NCI-H748 treated with DMSO at 0.1 percent for 48 hours (cell line): ENCODE results near the gene LEMD3.
"Not testable (repeated sequence)": the region's sequence is repeated elsewhere in the genome, so short reads cannot be mapped to it uniquely, and the experiment has no call there.

Experiments
- DNase-seq: peaks from one replicate; lab custom pipeline; 2025; lab: John Stamatoyannopoulos, UW

The LEMD3 gene

DNA sequence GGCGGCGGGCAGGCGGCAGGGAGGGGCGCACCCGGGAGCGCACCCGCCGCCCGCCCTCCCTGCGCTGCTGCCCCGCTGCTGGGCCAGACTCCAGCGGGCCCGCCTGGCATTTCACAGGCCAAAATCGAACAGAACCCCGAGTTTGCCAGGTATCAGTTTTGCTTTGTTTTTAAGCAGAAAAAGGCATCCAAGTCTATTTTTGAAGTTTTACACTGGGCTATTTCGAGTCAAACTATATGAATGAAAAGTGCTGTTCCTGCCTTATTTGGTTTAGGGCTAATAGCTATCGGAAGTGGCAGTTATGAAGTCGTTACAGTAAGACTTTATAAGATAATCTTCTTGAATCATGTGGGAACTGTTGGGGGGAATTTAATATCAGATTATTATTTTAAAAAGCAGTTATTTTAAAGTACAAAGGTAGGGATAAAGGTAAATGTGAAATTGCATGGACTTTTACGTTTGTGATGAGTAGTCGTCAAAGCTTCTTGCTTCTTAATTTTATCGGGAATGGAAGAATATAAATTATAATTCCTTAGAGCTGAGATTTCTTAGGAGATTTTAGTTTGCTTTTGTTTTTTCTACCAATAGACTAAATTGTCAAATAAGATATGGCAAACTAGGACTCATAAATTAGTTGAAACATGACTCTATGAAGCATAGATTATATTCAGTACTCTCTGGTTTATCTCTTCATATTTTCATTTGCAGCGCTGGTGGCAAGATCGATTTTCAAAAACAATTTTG is 110.2 kb downstream of the LEMD3 start:
- no peak for DNase-seq

DNA sequence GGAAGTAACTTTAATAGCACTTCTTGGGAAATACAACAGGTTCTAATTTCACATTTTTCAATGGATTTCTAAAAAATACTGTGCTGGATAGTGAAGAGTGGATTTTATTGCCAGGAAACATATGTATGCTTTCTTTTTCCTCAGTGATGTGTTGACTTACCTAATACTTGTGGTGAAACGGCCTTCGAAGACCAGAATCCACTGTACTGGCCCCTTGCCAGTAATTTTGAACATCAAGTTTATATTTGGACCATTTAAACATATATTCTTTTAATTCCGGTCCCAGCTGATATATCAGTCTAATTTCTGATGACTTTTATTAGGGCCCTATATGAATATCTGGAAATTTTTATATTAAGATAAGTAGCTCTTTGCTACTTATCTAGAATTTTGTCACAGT is 110.9 kb downstream of the LEMD3 start:
- DNase-seq: no peak

DNA sequence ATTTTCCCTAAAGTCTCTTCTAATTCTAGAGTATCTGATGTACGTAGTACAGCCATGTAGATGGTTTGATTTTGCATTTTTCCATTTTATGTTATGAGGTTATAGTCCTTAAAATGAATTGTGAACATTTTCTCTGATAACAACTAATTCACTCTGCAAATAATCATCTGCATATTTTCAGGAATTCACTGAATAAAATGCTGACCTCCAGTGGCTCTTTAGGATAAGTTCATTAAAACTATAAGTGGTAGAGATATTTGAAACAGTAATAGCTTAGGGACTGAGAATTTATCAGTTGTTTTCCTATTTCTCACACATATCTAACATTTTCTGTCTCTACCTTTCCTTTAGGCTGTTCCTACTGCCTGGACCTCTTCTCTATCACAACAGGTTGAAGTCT is 113.5 kb downstream of the LEMD3 start:
- DNase-seq: no peak

DNA sequence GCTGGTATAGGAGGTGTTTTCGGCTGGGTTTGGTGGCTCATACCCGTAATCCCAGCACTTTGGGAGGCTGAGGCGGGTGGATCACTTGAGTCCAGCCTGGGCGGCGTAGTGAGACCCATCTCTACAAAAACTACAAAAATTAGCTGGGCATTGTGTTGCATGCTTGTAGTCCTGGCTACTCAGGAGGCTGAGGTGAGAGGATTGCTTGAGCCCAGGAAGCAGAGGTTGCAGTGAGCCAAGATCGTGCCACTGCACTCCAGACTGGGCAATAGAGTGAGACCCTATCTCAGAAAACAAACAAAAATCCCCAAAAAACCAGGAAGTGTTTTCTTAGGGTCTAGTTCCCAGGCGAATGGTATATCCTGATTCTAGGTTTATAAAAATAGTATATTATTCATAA is 116.1 kb downstream of the LEMD3 start:
- not testable (repeated sequence) for DNase-seq

DNA sequence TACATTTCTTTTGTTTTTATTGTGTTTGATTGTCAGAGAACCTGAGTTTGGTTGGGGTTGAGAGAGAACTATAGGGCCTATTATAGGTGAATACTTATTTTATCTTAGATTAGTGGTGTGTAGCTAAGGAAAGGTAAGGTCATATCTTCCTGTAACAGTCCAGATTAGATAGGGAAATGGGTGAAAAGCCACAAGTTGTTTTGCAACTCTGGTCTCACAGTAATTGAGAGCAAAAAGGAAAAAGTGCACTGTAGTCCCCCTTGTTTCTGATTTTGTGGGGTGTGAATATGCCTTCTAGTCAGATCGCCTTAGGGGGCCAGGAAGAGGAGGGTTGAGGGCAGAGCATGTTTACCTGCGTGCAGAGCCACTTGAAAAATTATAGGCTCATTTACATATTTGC is 118.0 kb downstream of the LEMD3 start:
- no peak for DNase-seq

DNA sequence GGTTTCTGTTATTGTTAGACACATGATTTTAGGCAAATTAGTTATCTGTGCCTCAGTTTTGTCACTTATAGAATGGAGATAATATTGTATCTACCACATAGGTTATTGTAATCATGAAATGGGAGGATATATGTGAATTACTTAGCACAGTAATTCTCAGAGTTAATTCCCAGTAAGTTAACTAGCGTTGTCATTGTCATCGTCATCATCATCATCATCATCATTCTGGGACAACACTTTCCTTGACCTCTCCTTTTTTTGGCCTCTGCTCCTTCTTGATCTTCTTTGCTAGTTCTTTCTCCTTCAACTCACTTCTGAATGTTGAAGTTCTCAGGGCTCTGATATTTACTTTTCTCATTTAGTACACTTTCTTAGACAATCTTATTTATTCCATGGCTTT is 122.9 kb downstream of the LEMD3 start:
- no peak for DNase-seq

DNA sequence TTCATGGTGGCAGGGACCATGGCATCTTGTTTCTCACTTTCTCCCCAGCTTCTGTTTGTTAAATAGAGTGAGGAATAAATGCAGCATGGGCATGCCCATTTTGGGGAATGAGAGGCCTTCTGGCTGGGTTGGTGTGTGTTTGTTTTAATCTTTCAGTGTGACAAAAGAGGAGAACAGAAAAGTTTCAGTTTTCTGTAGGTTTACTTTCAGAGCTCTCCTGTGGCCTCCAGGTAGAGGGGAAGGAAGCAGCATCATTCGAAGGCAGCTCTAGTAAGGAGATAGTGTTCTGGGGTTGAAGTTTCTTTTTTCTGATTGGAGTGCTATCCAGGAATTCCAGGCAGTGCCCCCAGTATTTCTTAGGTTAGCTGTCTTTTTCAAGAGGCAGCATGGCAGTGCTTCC is 124.4 kb downstream of the LEMD3 start:
- no peak for DNase-seq

DNA sequence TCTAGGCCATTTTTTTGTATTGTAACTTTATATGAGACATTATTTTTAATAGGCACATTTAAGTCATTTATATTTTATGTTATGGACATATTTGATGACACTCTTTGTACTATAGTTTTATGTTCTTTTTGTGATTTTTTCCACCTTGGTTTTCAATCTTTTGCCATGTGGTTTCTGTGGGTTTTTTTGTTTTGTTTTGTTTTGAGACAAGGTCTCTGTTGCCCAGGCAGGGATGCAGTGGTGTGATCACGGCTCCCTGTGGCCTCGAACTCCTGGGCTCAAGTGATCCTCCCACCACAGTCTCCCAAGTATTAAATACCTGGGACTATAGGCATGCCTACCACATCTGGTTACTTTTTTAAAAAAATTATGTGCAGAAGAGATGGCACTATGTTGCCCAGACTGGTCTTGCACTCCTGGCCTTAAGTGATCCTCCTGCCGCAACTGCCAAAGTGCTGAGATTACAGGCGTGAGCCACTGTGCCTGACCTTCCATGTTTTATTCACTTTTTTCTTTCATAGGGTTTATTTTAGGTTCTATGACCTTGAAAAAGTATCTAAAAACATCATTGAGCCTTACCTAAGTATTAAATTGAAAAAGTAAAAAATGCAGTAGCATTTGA is 125.4 kb downstream of the LEMD3 start:
- no peak for DNase-seq

DNA sequence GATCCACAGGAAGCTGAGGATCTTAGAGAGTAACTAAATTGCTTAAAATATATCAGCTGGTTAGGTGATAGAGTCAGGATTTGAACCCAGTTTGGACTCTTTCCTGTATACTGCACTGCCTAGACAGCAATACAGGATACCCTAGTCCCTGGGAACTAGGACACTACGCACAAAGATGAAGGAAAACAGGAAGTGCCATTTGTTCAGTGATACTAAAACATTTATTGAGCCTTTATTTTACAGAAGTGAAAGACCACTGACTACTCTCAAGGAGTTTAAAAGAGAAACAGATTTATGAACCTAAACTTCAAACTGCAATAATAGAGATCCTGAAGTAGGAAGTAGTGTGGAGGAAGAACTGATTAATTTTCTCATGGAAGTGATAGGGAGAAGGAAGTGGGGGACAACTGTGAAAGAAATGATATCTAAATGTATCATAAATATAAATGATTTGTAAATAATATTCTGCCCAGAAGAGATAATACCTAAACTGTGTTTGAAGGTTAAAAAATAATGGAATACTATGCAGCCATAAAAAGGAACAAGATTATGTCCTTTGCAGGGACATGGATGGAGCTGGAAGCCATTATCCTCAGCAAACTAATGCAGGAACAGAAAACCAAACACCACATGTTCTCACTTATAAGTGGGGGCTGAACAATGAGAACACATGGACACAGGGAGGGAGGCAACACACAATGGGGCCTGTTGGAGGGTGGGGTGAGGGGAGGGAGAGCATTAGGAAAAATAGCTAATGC is 127.3 kb downstream of the LEMD3 start:
- no peak for DNase-seq
